Measurements from ENCODE around the gene EIF2S2.

GRCh38 chr20:34109442-34109841, 2.6 kb downstream of the EIF2S2 start:
- TF ChIP-seq, protein P1, sequence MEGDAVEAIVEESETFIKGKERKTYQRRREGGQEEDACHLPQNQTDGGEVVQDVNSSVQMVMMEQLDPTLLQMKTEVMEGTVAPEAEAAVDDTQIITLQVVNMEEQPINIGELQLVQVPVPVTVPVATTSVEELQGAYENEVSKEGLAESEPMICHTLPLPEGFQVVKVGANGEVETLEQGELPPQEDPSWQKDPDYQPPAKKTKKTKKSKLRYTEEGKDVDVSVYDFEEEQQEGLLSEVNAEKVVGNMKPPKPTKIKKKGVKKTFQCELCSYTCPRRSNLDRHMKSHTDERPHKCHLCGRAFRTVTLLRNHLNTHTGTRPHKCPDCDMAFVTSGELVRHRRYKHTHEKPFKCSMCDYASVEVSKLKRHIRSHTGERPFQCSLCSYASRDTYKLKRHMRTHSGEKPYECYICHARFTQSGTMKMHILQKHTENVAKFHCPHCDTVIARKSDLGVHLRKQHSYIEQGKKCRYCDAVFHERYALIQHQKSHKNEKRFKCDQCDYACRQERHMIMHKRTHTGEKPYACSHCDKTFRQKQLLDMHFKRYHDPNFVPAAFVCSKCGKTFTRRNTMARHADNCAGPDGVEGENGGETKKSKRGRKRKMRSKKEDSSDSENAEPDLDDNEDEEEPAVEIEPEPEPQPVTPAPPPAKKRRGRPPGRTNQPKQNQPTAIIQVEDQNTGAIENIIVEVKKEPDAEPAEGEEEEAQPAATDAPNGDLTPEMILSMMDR (IDR thresholded peaks at IDR 0.05 in 2 of 3, conservative IDR thresholded peaks at IDR 0.05 in 1 of 3; ENCODE audit: borderline replicate concordance in 1 of 3, insufficient read depth in 1 of 3, low read depth in 2 of 3, low read length in 2 of 3): no peak
- TF ChIP-seq EZH2 (IDR thresholded peaks at IDR 0.05) (no peak), POLR2A (IDR thresholded peaks at IDR 0.05; ENCODE audit: borderline replicate concordance, extremely low read depth, insufficient read depth, insufficient read length) (no peak), EZH2phosphoT487 (IDR thresholded peaks at IDR 0.05; ENCODE audit: borderline replicate concordance) (no peak), FOSL1 (IDR thresholded peaks at IDR 0.05; ENCODE audit: low read depth) (no peak), RAD21 (IDR thresholded peaks at IDR 0.05; ENCODE audit: low read depth) (no peak), SIN3A (IDR thresholded peaks at IDR 0.05; ENCODE audit: low read depth) (no peak)

Data from HCT116 (cell line).